Gastrocnemius medialis (tissue), 4 donors: ENCODE measurements around the gene SUFU.

Experiments
- CTCF ChIP-seq, 5 experiments: fragments of 450-650 bp in 3 of 5; fragments of 200-600 bp in 2 of 5; sonication (generic) in 2 of 5; IDR thresholded peaks in 4 of 5; conservative IDR thresholded peaks in 1 of 5; 1 replicate in 4 of 5; 2 replicates in 1 of 5; pipeline ENCODE4 v1.5.1; 2016 to 2019; ENCODE audit warnings: antibody characterized with exemption in 5 of 5, mild to moderate bottlenecking in 3 of 5, moderate library complexity in 3 of 5
- POLR2A ChIP-seq, 2 donors: fragments of 450-650 bp; IDR thresholded peaks; one replicate each; pipeline ENCODE4 v1.6.1; 2017; ENCODE audit warnings: antibody characterized with exemption in 2 of 2, mild to moderate bottlenecking in 2 of 2, moderate library complexity in 2 of 2

GRCh38 chr10:102515724-102516123 is 12.0 kb downstream of the SUFU start:
- no peak for TF ChIP-seq POLR2A (IDR thresholded peaks at IDR 0.05)
- no peak for TF ChIP-seq CTCF (IDR thresholded peaks at IDR 0.05 in 4 of 5, conservative IDR thresholded peaks at IDR 0.05 in 1 of 5)
